OCI-LY3 (cell line): ENCODE results near the gene KANK3.

Experiments used
- CTCF ChIP-seq: fragments of 200-600, 300-600 bp; sonication (generic); IDR thresholded peaks from 2 replicates; pipeline ENCODE4 v1.5.1; 2014; ENCODE audit warnings: antibody characterized with exemption, low read length, low read depth
- EZH2phosphoT487 ChIP-seq: fragments of 200-600 bp; shearing (Covaris generic); IDR thresholded peaks from 2 replicates; pipeline ENCODE4 v1.6.1; 2018; ENCODE audit warnings: antibody characterized with exemption, mixed run types, low read depth

GRCh38 chr19:8357007-8357521, 14.0 kb upstream of the KANK3 start:
- TF ChIP-seq CTCF (no peak), EZH2phosphoT487 (no peak)
